GM21786 (cell line): Measurements from ENCODE around the gene TMCO4.

ENCODE experiments used
- ATAC-seq: cut with Tn5 transposase; IDR thresholded peaks from one replicate; pipeline ENCODE4 v1.9.1; 2021; ENCODE audit not compliant: unreplicated experiment

Gene TMCO4

GRCh38 chr1:19662313-19662712 is 137.4 kb downstream of the TMCO4 start:
- no peak for ATAC-seq

GRCh38 chr1:19661721-19662228 is 137.9 kb downstream of the TMCO4 start:
- no peak for ATAC-seq

- no peak for ATAC-seq
These were observed 141.5 kb downstream of the TMCO4 start for GRCh38 chr1:19658186-19658585.

GRCh38 chr1:19657511-19657910 is 142.2 kb downstream of the TMCO4 start:
- ATAC-seq, result no peak

GRCh38 chr1:19656780-19657466 is 142.8 kb downstream of the TMCO4 start:
- no peak for ATAC-seq

- no peak for ATAC-seq
These were observed 143.5 kb downstream of the TMCO4 start for GRCh38 chr1:19656134-19656779.

GRCh38 chr1:19655718-19656080 is 144.0 kb downstream of the TMCO4 start:
- ATAC-seq, result no peak

GRCh38 chr1:19654886-19655717 is 144.6 kb downstream of the TMCO4 start:
- no peak for ATAC-seq

GRCh38 chr1:19654386-19654785 is 145.3 kb downstream of the TMCO4 start:
- no peak for ATAC-seq

- ATAC-seq, result no peak
These were observed 148.5 kb downstream of the TMCO4 start for GRCh38 chr1:19651141-19651737.

- no peak for ATAC-seq
These were observed 149.1 kb downstream of the TMCO4 start for GRCh38 chr1:19650416-19651140.

GRCh38 chr1:19648689-19649088 is 151.0 kb downstream of the TMCO4 start:
- no peak for ATAC-seq

- ATAC-seq, result no peak
These were observed 151.5 kb downstream of the TMCO4 start for GRCh38 chr1:19648239-19648638.

GRCh38 chr1:19647643-19648042 is 152.1 kb downstream of the TMCO4 start:
- no peak for ATAC-seq

GRCh38 chr1:19646377-19647319 is 153.1 kb downstream of the TMCO4 start:
- no peak for ATAC-seq

- no peak for ATAC-seq
These were observed 154.1 kb downstream of the TMCO4 start for GRCh38 chr1:19645411-19646251.

- no peak for ATAC-seq
These were observed 154.9 kb downstream of the TMCO4 start for GRCh38 chr1:19644681-19645410.

GRCh38 chr1:19644395-19644680 is 155.4 kb downstream of the TMCO4 start:
- ATAC-seq, result no peak
